ENCODE measurements around the gene DXO. TPM values are rescaled to one million over a fixed set of nuclear protein-coding genes. Genes with fewer than 3 reads are reported as not detected.
"Not testable (repeated sequence)": the region's sequence is repeated elsewhere in the genome, so short reads cannot be mapped to it uniquely, and the experiment has no call there.

DXO gene
- total RNA-seq, 3 donors from 2014 or later, result 7.1 to 9.0 (median 8.9) TPM

DNA sequence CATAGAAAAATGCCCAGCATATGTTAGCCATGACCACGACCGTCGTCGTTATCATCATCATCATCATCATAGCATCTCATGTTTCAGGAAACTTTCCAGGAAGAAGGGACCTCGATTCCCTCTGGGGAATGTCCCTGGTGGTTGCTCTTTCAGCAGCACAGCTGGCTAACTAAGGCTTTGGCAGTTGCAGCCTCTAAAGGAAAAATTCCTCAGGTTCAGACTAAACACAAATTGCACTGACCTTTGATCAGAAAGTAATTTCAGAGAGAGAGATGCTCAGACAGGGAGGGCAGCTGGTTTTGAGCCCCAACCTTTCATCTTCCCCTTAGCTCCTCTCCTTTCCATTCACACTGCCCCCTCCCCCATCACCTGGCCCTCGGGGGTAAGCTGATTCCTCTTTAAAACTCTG lies 31.7 kb downstream of the DXO start:
- Mint-ChIP-seq H3K4me1 (ENCODE audit: low read depth) (no peaks in the 10 kb centered on the region), H3K4me3 (no peak overlapping the region), H3K36me3 (ENCODE audit: insufficient read depth) (no peaks in the 10 kb centered on the region), H3K27me3 (ENCODE audit: low read depth) (peaks cover 25% of the 10 kb centered on the region), H3K9me3 (no peaks in the 10 kb centered on the region)
- DNase-seq, result no peak
- no peak for ATAC-seq

DNA sequence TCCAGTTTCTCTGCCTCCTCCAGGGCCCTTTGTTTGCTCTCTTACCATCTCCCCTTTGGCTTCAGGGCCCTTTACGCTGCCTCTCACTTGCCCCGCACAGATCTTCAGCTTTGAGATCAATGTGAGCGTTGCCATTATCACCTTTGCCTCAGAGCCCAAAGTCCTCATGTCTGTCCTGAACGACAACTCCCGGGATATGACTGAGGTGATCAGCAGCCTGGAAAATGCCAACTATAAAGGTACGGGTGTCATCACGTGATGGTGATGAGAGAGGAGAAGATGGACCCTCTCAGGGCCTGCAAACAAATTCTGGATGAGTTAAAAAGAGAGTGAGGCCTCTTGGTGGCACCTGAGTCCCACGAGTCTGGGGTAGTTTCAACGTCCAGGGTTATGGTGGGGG lies 36.1 kb downstream of the DXO start:
- peaks cover 5% of the 10 kb centered on the region for H3K27me3 Mint-ChIP-seq (ENCODE audit: low read depth)
- ATAC-seq, result no peak
- H3K4me1 Mint-ChIP-seq (ENCODE audit: low read depth), result no peaks in the 10 kb centered on the region

DNA sequence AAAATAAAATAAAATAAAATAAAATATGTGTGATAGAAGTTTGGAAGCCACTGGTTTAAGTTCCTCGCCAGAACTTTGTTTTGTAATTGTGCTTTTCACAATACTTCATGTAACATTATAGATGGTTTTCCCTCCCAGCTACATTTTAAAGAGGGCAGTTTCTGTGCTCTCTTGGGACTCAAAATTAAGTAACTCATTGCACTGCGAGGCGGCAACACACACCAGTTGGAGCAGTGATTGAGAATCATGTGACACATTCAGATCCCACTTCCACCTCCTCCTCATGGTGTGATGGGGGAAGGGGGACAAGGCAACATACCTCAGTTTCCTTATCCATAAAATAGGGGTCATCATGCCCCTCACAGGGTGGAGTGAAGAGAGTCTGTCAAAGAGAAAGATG lies 36.9 kb downstream of the DXO start:
- no peak for DNase-seq
- no peak for ATAC-seq
- Mint-ChIP-seq H3K4me1 (ENCODE audit: low read depth) (no peaks in the 10 kb centered on the region), H3K36me3 (ENCODE audit: insufficient read depth) (no peaks in the 10 kb centered on the region), H3K4me3 (no peak overlapping the region), H3K9me3 (no peaks in the 10 kb centered on the region), H3K27me3 (ENCODE audit: low read depth) (peaks cover 3% of the 10 kb centered on the region)

More for the DNA sequence above, 36.1 kb downstream of the DXO start:
- Mint-ChIP-seq H3K9me3 (no peaks in the 10 kb centered on the region), H3K4me3 (no peak overlapping the region), H3K36me3 (ENCODE audit: insufficient read depth) (no peaks in the 10 kb centered on the region)
- no peak for DNase-seq

DNA sequence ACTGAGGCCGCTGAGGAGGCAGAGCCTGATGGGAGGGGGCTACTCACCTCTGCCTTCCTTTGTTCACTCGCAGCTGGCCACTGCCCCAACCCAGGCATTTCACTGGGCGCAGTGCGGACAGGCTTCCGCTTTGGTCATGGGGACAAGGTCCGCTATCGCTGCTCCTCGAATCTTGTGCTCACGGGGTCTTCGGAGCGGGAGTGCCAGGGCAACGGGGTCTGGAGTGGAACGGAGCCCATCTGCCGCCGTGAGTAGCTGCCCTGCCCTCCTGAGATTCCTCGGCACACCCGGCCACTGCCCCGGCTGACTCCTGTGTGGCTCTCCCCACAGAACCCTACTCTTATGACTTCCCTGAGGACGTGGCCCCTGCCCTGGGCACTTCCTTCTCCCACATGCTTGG lies 38.4 kb downstream of the DXO start:
- Mint-ChIP-seq H3K9me3 (no peaks in the 10 kb centered on the region), H3K4me3 (no peak overlapping the region), H3K4me1 (ENCODE audit: low read depth) (no peaks in the 10 kb centered on the region), H3K36me3 (ENCODE audit: insufficient read depth) (no peaks in the 10 kb centered on the region), H3K27me3 (ENCODE audit: low read depth) (peaks cover 3% of the 10 kb centered on the region)
- ATAC-seq (no peak), DNase-seq (no peak)

DNA sequence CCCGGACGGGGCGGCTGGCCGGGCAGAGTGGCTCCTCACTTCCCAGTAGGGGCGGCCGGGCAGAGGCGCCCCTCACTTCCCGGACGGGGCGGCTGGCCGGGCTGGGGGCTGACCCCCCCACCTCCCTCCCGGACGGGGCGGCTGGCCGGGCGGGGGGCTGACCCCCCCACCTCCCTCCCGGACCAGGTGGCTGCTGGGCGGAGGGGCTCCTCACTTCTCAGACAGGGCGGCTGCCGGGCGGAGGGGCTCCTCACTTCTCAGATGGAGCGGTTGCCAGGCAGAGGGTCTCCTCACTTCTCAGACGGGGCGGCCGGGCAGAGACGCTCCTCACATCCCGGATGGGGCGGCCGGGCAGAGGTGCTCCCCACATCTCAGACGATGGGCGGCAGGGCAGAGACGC lies 39.8 kb downstream of the DXO start:
- H3K27me3 Mint-ChIP-seq (ENCODE audit: low read depth); H3K4me1 Mint-ChIP-seq (ENCODE audit: low read depth); H3K9me3 Mint-ChIP-seq; H3K36me3 Mint-ChIP-seq (ENCODE audit: insufficient read depth); DNase-seq; H3K4me3 Mint-ChIP-seq; ATAC-seq: not testable (repeated sequence)

DNA sequence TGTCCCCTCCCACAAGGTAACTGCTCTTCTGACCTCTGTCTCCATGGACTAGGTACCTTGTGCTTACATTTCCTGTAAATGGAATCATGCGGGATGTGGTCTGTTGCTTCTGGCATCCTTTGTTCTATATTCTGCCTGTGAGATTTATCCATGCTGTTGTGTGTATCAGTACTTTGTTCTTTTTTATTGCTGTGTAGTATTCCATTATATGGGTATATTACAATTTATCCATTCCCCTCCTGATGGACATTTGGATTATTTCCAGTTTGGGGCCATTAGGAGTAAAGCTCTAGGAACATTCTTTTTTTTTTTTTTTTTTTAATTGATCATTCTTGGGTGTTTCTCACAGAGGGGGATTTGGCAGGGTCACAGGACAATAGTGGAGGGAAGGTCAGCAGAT lies 41.0 kb downstream of the DXO start:
- peaks cover 3% of the 10 kb centered on the region for H3K27me3 Mint-ChIP-seq (ENCODE audit: low read depth)
- no peaks in the 10 kb centered on the region for H3K36me3 Mint-ChIP-seq (ENCODE audit: insufficient read depth)
- no peaks in the 10 kb centered on the region for H3K9me3 Mint-ChIP-seq
- DNase-seq (no peak), ATAC-seq (no peak)
- H3K4me3 Mint-ChIP-seq, result no peak overlapping the region
- H3K4me1 Mint-ChIP-seq (ENCODE audit: low read depth), result no peaks in the 10 kb centered on the region

DNA sequence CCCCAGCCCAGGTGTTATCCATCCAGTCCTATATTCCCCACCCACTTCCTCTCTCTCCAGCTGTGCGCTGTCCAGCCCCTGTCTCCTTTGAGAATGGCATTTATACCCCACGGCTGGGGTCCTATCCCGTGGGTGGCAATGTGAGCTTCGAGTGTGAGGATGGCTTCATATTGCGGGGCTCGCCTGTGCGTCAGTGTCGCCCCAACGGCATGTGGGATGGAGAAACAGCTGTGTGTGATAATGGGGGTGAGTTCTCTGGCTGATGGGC lies 43.3 kb downstream of the DXO start:
- Mint-ChIP-seq H3K4me1 (ENCODE audit: low read depth) (no peaks in the 10 kb centered on the region), H3K9me3 (no peaks in the 10 kb centered on the region), H3K36me3 (ENCODE audit: insufficient read depth) (no peaks in the 10 kb centered on the region), H3K27me3 (ENCODE audit: low read depth) (peaks cover 3% of the 10 kb centered on the region), H3K4me3 (no peak overlapping the region)
- ATAC-seq (no peak), DNase-seq (no peak)

DNA sequence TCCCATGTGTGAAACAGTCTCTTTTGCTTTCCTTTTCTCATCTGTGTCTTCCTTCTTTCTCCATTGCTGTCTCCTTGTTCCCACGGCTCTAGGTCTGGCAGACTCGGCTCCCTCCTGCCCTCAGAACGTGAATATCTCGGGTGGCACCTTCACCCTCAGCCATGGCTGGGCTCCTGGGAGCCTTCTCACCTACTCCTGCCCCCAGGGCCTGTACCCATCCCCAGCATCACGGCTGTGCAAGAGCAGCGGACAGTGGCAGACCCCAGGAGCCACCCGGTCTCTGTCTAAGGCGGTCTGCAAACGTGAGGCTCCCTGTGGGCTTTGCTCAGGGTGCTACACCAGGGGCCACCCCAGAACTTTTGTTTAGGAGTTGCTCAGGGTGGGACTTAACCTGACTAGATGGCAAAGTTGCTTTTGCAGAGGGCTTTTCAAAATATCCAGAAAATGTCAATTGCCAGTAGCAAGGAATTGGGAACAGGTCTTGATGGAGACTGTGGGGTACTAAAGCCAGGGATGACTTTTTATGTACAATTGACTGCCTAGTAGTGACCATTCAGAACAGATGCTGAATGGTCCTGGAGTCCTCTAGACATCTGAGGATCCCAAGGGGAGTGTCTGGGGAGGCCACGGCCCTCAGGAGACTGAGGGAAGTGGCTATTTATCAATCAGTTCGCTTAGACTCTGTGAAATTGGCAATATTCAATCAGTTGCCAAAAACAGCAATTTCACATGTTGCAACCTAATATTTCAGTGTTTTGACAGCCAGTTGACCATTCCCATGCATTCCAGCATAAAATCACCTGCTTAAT lies 43.9 kb downstream of the DXO start:
- DNase-seq, result no peak
- Mint-ChIP-seq H3K36me3 (ENCODE audit: insufficient read depth) (no peaks in the 10 kb centered on the region), H3K27me3 (ENCODE audit: low read depth) (peaks cover 3% of the 10 kb centered on the region), H3K9me3 (no peaks in the 10 kb centered on the region), H3K4me1 (ENCODE audit: low read depth) (no peaks in the 10 kb centered on the region), H3K4me3 (no peak overlapping the region)
- ATAC-seq, result no peak

DNA sequence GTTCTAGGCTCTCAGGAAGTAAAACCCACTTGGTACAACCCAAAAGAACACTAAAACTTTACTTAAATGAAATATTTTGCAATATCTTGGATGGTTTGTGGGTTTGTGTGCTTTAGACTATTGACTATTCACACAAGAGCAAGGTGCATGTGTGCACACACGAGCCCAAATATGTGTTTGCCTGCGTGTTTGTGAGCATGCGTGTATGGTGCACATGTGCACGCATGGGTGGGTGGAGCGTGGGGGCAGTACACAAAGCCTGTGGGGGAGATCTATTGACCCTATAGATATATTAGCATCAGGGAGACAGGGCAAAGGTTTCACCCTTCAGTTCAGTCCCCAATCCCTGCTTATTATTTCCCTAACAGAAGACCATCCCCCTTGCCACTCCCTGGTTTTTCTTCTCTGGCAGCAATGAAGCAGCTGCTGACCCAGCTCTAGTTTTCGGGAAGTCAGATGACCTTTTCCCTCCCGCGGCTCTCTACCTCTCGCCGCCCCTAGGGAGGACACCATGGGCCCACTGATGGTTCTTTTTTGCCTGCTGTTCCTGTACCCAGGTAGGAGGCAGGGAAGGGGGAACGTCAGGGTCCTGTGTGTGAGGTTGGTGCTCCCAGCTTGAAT lies 44.6 kb downstream of the DXO start, which contains the start of gene C2:
C2 (plus strand) TSS at position 476 of the 621 bp plus-strand sequence; CDS start at position 512, 36 bp downstream.
- Mint-ChIP-seq H3K4me1 (ENCODE audit: low read depth) (no peaks in the 10 kb centered on the region), H3K9me3 (no peaks in the 10 kb centered on the region), H3K27me3 (ENCODE audit: low read depth) (no peaks in the 10 kb centered on the region), H3K36me3 (ENCODE audit: insufficient read depth) (no peaks in the 10 kb centered on the region), H3K4me3 (no peak within 1 kb of the TSS)
- no peak for ATAC-seq
- DNase-seq, result no peak

DNA sequence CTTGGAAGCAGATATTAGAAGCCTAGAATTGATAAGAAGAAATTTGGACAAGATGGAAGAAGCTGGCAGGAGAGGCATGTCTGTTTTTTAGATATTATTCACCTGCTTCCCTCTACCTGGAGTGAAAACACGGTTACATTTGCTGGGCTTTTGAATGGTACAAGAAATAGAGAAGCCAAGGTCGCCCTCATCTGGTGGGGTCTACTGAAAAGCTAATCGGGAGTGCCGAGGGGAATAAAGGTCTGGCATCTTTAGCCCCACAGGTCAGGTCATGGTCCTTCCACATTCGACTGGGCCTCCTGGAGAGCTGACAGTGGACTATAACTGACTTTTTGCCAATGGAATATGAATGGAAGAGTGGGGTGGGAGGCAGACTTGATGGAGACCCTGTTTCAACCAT lies 49.0 kb downstream of the DXO start:
- Mint-ChIP-seq H3K36me3 (ENCODE audit: insufficient read depth) (no peaks in the 10 kb centered on the region), H3K9me3 (no peaks in the 10 kb centered on the region), H3K4me3 (no peak overlapping the region), H3K27me3 (ENCODE audit: low read depth) (no peaks in the 10 kb centered on the region), H3K4me1 (ENCODE audit: low read depth) (no peaks in the 10 kb centered on the region)
- DNase-seq (no peak), ATAC-seq (peak in 1 of 2 donors; percentile 30)

DNA sequence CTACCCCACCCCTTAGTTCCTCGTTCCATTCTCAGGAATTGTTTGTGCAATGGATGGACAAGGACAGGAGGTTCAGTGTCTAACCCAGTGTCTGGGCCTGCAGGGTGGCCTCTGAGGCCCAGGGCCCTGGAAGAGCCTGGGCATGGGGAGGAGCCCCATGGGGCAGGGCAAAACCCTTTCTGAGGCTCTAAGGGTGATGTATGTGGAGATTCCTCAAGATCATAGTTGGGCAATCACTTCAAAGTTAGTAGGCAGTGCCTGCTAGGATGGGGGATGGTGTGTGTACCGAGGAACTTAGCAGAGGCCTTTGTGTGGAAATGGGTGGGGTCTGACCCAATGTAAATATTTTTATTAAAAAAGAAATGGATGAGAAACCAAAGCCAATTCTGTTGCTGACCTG lies 51.1 kb downstream of the DXO start:
- Mint-ChIP-seq H3K9me3 (no peaks in the 10 kb centered on the region), H3K4me3 (no peak overlapping the region), H3K36me3 (ENCODE audit: insufficient read depth) (no peaks in the 10 kb centered on the region), H3K27me3 (ENCODE audit: low read depth) (peaks cover 3% of the 10 kb centered on the region), H3K4me1 (ENCODE audit: low read depth) (no peaks in the 10 kb centered on the region)
- DNase-seq, result no peak
- ATAC-seq, result no peak

Other genes with a start within 250 kb of the DXO start
- gene MPIG6B, start 248.8 kb downstream of the DXO start, total RNA-seq, result under 1 TPM in 2 of 3 donors, not detected in 1; 0.33 to 0.55 TPM
- gene DDAH2, start 242.8 kb downstream of the DXO start, total RNA-seq, result 1 to 10 TPM; 3.4 to 3.9 (median 3.5) TPM
- 100 to 1,000 TPM; 344 to 370 (median 353) TPM for gene CLIC1, start 235.6 kb downstream of the DXO start, total RNA-seq
- 10 to 100 TPM; 30.9 to 35.4 (median 34.3) TPM for gene MSH5, start 232.1 kb downstream of the DXO start, total RNA-seq
- 10 to 100 TPM in 2 of 3 donors, 1 to 10 TPM in 1; 9.4 to 12.2 (median 12.1) TPM for gene SAPCD1, start 209.5 kb downstream of the DXO start, total RNA-seq
- gene VWA7, start 194.8 kb downstream of the DXO start, total RNA-seq, result 1 to 10 TPM; 1.4 TPM
- 100 to 1,000 TPM; 231 to 263 (median 234) TPM for gene VARS1, start 176.4 kb downstream of the DXO start, total RNA-seq
- gene LSM2, start 165.2 kb downstream of the DXO start, total RNA-seq, result 100 to 1,000 TPM; 163 to 192 (median 184) TPM
- 1 to 10 TPM; 1.6 to 1.8 (median 1.7) TPM for gene HSPA1L, start 156.9 kb downstream of the DXO start, total RNA-seq
- gene HSPA1A, start 156.6 kb downstream of the DXO start, total RNA-seq, result 10 to 100 TPM; 33.3 to 38.1 (median 34.2) TPM
- gene HSPA1B, start 144.4 kb downstream of the DXO start, total RNA-seq, result 10 to 100 TPM; 76.1 to 97.7 (median 93.0) TPM
- 10 to 100 TPM; 25.6 to 26.7 (median 26.0) TPM for gene NEU1, start 109.3 kb downstream of the DXO start, total RNA-seq
- gene SLC44A4, start 93.1 kb downstream of the DXO start, total RNA-seq, result under 1 TPM; 0.13 to 0.60 (median 0.20) TPM
- 10 to 100 TPM; 52.8 to 70.9 (median 67.8) TPM for gene EHMT2, start 74.4 kb downstream of the DXO start, total RNA-seq
- 1 to 10 TPM; 3.5 to 6.1 (median 5.4) TPM for gene ZBTB12, start 70.1 kb downstream of the DXO start, total RNA-seq
- 1 to 10 TPM in 1 of 3 donors, under 1 TPM in 2; 0.56 to 1.0 (median 0.95) TPM for gene C2, start 44.4 kb downstream of the DXO start, total RNA-seq
- gene CFB, start 26.0 kb downstream of the DXO start, total RNA-seq, result 1 to 10 TPM in 2 of 3 donors, under 1 TPM in 1; 0.42 to 1.5 (median 1.4) TPM
- 100 to 1,000 TPM; 107 to 111 (median 109) TPM for gene NELFE, start 13.2 kb downstream of the DXO start, total RNA-seq
- gene SKIC2, start 13.0 kb downstream of the DXO start, total RNA-seq, result 100 to 1,000 TPM; 123 to 157 (median 132) TPM
- 1 to 10 TPM; 4.3 to 5.9 (median 5.3) TPM for gene C4A, start 9.9 kb upstream of the DXO start, total RNA-seq
- gene C4B, start 42.7 kb upstream of the DXO start, total RNA-seq, result 1 to 10 TPM; 4.9 to 5.3 (median 5.2) TPM
- gene CYP21A2, start 66.3 kb upstream of the DXO start, total RNA-seq, result 1 to 10 TPM in 1 of 3 donors, under 1 TPM in 2; 0.74 to 1.0 (median 0.84) TPM
- gene TNXB, start 137.2 kb upstream of the DXO start, total RNA-seq, result 1 to 10 TPM; 1.1 to 1.9 (median 1.6) TPM
- 10 to 100 TPM; 65.2 to 75.2 (median 67.2) TPM for gene ATF6B, start 156.1 kb upstream of the DXO start, total RNA-seq
- 1 to 10 TPM; 3.2 to 6.6 (median 4.9) TPM for gene FKBPL, start 158.2 kb upstream of the DXO start, total RNA-seq
- gene PRRT1, start 179.8 kb upstream of the DXO start, total RNA-seq, result under 1 TPM; 0.37 to 0.51 (median 0.38) TPM
- gene PPT2, start 182.0 kb upstream of the DXO start, total RNA-seq, result 10 to 100 TPM; 18.7 to 27.0 (median 20.2) TPM
- gene EGFL8, start 192.5 kb upstream of the DXO start, total RNA-seq, result 1 to 10 TPM; 6.4 to 9.6 (median 9.1) TPM
- 10 to 100 TPM; 27.3 to 28.2 (median 28.1) TPM for gene AGPAT1, start 203.9 kb upstream of the DXO start, total RNA-seq
- gene RNF5, start 206.3 kb upstream of the DXO start, total RNA-seq, result 10 to 100 TPM; 40.1 to 49.6 (median 47.1) TPM
- gene AGER, start 212.1 kb upstream of the DXO start, total RNA-seq, result 10 to 100 TPM in 2 of 3 donors, 1 to 10 TPM in 1; 8.9 to 14.7 (median 13.0) TPM
- gene PBX2, start 218.1 kb upstream of the DXO start, total RNA-seq, result 10 to 100 TPM; 62.2 to 68.2 (median 64.0) TPM
- 10 to 100 TPM; 37.1 to 47.6 (median 43.4) TPM for gene GPSM3, start 220.5 kb upstream of the DXO start, total RNA-seq